SJCRH30 (cell line): ENCODE data around the gene SUMF2. TPM values are rescaled to one million over a fixed set of nuclear protein-coding genes. Genes with fewer than 3 reads are reported as not detected.
"Not testable (repeated sequence)": the region's sequence is repeated elsewhere in the genome, so short reads cannot be mapped to it uniquely, and the experiment has no call there.

ENCODE experiments used
- DNase-seq, 2 experiments: peaks; one replicate each; pipeline ENCODE4 v3.0.0-alpha.2; 2015 to 2020
- H3K27ac ChIP-seq: fragments of 250-450 bp; sonication (Bioruptor Pico); 2 replicates; pipeline ENCODE4 v1.5.1; 2020; ENCODE audit warnings: mild to moderate bottlenecking, moderate library complexity
- H3K27me3 ChIP-seq: fragments of 250-450 bp; sonication (Bioruptor Pico); 2 replicates; pipeline ENCODE4 v1.5.1; 2020; ENCODE audit warnings: mild to moderate bottlenecking, moderate library complexity
- H3K36me3 ChIP-seq: fragments of 250-450 bp; sonication (Bioruptor Pico); 2 replicates; pipeline ENCODE4 v1.5.1; 2020; ENCODE audit warnings: mild to moderate bottlenecking, moderate library complexity
- H3K4me1 ChIP-seq: fragments of 250-450 bp; sonication (Bioruptor Pico); 2 replicates; pipeline ENCODE4 v1.5.1; 2020; ENCODE audit warnings: mild to moderate bottlenecking, moderate library complexity
- H3K4me3 ChIP-seq: fragments of 250-450 bp; sonication (Bioruptor Pico); 2 replicates; pipeline ENCODE4 v1.5.1; 2020; ENCODE audit warnings: mild to moderate bottlenecking, moderate library complexity
- H3K9me3 ChIP-seq: fragments of 250-450 bp; sonication (Bioruptor Pico); replicated peaks from 2 replicates; pipeline ENCODE4 v1.5.1; 2020; ENCODE audit warnings: mild to moderate bottlenecking, moderate library complexity
- total RNA-seq: library from RNA; depleted of rRNA; stranded (reverse); fragments of >200 nt; shearing (Covaris generic); gene quantifications from 2 replicates; pipeline ENCODE4 v1.2.3, GENCODE V29; 2014

The SUMF2 gene
- total RNA-seq, 1 experiment from 2014 or later, result 78.9 TPM

- peaks cover 7% of the 10 kb centered on the region for H3K4me1 ChIP-seq
- H3K27me3 ChIP-seq, result no peaks in the 10 kb centered on the region
- no peak overlapping the region for H3K4me3 ChIP-seq
- H3K27ac ChIP-seq, result no peak overlapping the region
- H3K9me3 ChIP-seq, result no peaks in the 10 kb centered on the region
- peaks cover 15% of the 10 kb centered on the region for H3K36me3 ChIP-seq
- DNase-seq, result no peak
Observed at GRCh38 chr7:56048245-56048644, 15.8 kb upstream of the SUMF2 start.

- not testable (repeated sequence) for H3K9me3 ChIP-seq, H3K27ac ChIP-seq, H3K27me3 ChIP-seq, H3K4me3 ChIP-seq
- peak; percentile 42 to 53 for DNase-seq
- H3K36me3 ChIP-seq, result peaks cover 20% of the 10 kb centered on the region
- peaks cover 11% of the 10 kb centered on the region for H3K4me1 ChIP-seq
Observed at GRCh38 chr7:56048763-56049162, 15.3 kb upstream of the SUMF2 start.

DNA sequence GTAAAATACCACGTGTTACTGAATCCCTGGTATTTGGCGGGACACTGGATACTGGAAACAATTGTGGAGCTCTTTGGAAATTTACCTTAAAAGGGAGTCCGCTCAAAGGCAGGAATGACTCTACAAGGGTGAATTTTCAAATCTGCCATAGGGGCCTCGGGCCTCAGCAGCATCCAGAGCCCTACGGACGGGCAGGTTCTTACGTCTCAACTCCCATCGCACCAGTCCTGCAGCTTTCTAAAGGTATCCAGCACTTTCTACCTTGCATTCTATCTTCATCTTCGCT is 13.1 kb upstream of the SUMF2 start:
- Histone ChIP-seq H3K4me1 (peaks cover 13% of the 10 kb centered on the region), H3K9me3 (no peaks in the 10 kb centered on the region), H3K27ac (peak overlapping the region; percentile 77), H3K27me3 (no peaks in the 10 kb centered on the region), H3K4me3 (peak overlapping the region; percentile 86), H3K36me3 (peaks cover 37% of the 10 kb centered on the region)
- DNase-seq, result no peak

- Histone ChIP-seq H3K36me3 (peaks cover 43% of the 10 kb centered on the region), H3K4me1 (peaks cover 11% of the 10 kb centered on the region), H3K4me3 (peak within 1 kb of the TSS; percentile 86), H3K9me3 (no peaks in the 10 kb centered on the region), H3K27me3 (no peaks in the 10 kb centered on the region), H3K27ac (peak within 1 kb of the TSS; percentile 77)
- DNase-seq, result peak; percentile 99
Observed at GRCh38 chr7:56051339-56052191, 12.5 kb upstream of the SUMF2 start, which contains the start of the genes CCT6A and PSPH. CCT6A (plus strand) TSS chr7:56051765; CDS start chr7:56051849, 84 bp downstream. PSPH (minus strand) TSS chr7:56051444; CDS start chr7:56021212, 30,232 bp downstream.

GRCh38 chr7:56053379-56053778 is 10.7 kb upstream of the SUMF2 start:
- DNase-seq, result no peak
- H3K36me3 ChIP-seq, result peaks cover 61% of the 10 kb centered on the region
- H3K4me1 ChIP-seq, result peaks cover 9% of the 10 kb centered on the region; the same call in 1 of the 2 replicates
- H3K4me3 ChIP-seq, result no peak overlapping the region
- H3K9me3 ChIP-seq, result no peaks in the 10 kb centered on the region
- no peaks in the 10 kb centered on the region for H3K27me3 ChIP-seq
- H3K27ac ChIP-seq, result no peak overlapping the region

DNA sequence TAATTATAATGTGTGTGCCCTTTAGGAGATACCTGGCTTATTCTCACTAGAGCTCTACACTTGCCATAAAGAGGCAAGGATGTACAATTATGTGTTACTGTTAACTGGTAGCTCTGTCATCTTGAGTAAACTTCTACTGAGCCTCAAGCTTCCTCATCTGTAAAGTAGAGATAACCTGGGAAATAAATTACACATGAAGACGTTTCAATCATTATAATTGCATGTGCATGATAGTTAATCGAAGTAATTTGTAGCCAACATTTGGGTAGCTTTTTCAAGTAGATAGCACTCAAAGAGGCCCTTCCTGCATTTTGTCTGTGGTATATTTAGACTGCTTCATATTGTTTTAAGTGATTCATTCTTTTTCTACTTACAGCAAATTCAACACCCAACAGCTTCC is 10.1 kb upstream of the SUMF2 start:
- peaks cover 67% of the 10 kb centered on the region for H3K36me3 ChIP-seq
- peaks cover 9% of the 10 kb centered on the region; the same call in 1 of the 2 replicates for H3K4me1 ChIP-seq
- H3K27ac ChIP-seq, result no peak overlapping the region
- DNase-seq, result no peak
- H3K9me3 ChIP-seq, result no peaks in the 10 kb centered on the region
- no peaks in the 10 kb centered on the region for H3K27me3 ChIP-seq
- H3K4me3 ChIP-seq, result no peak overlapping the region

- Histone ChIP-seq H3K4me3 (no peak overlapping the region), H3K9me3 (no peaks in the 10 kb centered on the region), H3K36me3 (peaks cover 60% of the 10 kb centered on the region), H3K27me3 (no peaks in the 10 kb centered on the region), H3K4me1 (peaks cover 5% of the 10 kb centered on the region; the same call in 1 of the 2 replicates), H3K27ac (no peak overlapping the region)
- DNase-seq, result no peak
Observed at GRCh38 chr7:56062382-56062781, 1.7 kb upstream of the SUMF2 start.

GRCh38 chr7:56063500-56063881 is 595 bp upstream of the SUMF2 start:
- Histone ChIP-seq H3K36me3 (peaks cover 49% of the 10 kb centered on the region), H3K4me1 (peaks cover 5% of the 10 kb centered on the region; the same call in 1 of the 2 replicates), H3K9me3 (no peaks in the 10 kb centered on the region), H3K27me3 (no peaks in the 10 kb centered on the region), H3K27ac (no peak overlapping the region), H3K4me3 (peak overlapping the region; percentile 72)
- no peak for DNase-seq

DNA sequence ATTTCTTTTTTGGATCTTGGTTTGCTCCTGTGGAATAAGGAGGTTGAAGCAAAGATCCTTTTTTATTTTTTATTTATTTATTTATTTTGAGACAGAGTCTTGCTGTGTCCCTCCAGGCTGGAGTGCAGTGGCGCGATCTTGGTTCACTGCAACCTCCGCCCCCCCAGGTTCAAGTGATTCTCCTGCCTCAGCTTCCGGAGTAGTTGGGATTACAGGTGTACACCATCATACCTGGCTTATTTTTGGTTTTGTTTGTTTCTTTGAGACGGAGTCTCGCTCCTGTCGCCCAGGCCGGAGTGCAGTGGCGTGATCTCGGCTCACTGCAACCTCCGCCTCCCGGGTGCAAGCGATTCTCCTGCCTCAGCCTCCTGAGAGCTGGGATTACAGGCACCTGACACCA is 2.3 kb downstream of the SUMF2 start:
- H3K9me3 ChIP-seq, H3K27ac ChIP-seq, H3K4me3 ChIP-seq, DNase-seq, H3K4me1 ChIP-seq, H3K27me3 ChIP-seq: not testable (repeated sequence)
- peaks cover 45% of the 10 kb centered on the region for H3K36me3 ChIP-seq

DNA sequence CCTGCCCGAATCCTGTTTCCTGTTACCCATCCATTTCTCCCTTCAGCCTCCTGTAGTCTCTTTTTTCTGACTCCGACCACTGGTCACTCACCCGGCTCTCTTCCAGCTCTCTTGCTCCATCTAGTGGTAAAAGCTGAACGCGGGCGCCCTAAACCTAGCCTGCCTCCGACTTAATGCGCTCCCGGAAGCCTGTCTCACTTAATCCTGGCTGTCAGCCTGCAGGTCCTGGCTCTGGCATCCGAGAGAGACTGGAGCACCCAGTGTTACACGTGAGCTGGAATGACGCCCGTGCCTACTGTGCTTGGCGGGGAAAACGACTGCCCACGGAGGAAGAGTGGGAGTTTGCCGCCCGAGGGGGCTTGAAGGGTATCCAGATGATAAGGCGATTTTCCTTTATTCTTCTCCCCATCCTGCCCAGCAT is 10.3 kb downstream of the SUMF2 start:
- Histone ChIP-seq H3K27ac (no peak overlapping the region), H3K27me3 (no peaks in the 10 kb centered on the region), H3K9me3 (no peaks in the 10 kb centered on the region), H3K36me3 (peaks cover 23% of the 10 kb centered on the region), H3K4me3 (no peak overlapping the region), H3K4me1 (no peaks in the 10 kb centered on the region)
- DNase-seq, result peak; percentile 71 to 90

- Histone ChIP-seq H3K4me1 (no peaks in the 10 kb centered on the region), H3K27me3 (no peaks in the 10 kb centered on the region), H3K9me3 (no peaks in the 10 kb centered on the region), H3K4me3 (no peak overlapping the region), H3K36me3 (no peaks in the 10 kb centered on the region), H3K27ac (no peak overlapping the region)
- DNase-seq, result no peak
Observed at GRCh38 chr7:56077681-56078080, 13.6 kb downstream of the SUMF2 start.

DNA sequence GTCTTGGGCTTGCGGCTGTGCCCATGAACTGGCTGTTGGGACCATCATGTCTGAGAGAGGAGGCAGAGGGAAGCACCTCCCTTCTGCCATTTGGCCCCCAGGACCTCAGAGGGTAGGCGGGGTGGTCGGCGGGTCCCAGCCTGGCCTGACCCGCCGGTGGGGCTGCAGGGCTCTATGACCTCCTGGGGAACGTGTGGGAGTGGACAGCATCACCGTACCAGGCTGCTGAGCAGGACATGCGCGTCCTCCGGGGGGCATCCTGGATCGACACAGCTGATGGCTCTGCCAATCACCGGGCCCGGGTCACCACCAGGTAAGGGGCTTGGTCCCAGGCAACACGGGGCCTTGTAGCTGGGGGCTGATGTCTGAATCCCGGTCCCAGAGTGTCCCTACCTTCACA is 14.1 kb downstream of the SUMF2 start:
- Histone ChIP-seq H3K4me3 (no peak overlapping the region), H3K36me3 (no peaks in the 10 kb centered on the region), H3K27ac (no peak overlapping the region), H3K27me3 (no peaks in the 10 kb centered on the region), H3K4me1 (no peaks in the 10 kb centered on the region), H3K9me3 (no peaks in the 10 kb centered on the region)
- no peak for DNase-seq

DNA sequence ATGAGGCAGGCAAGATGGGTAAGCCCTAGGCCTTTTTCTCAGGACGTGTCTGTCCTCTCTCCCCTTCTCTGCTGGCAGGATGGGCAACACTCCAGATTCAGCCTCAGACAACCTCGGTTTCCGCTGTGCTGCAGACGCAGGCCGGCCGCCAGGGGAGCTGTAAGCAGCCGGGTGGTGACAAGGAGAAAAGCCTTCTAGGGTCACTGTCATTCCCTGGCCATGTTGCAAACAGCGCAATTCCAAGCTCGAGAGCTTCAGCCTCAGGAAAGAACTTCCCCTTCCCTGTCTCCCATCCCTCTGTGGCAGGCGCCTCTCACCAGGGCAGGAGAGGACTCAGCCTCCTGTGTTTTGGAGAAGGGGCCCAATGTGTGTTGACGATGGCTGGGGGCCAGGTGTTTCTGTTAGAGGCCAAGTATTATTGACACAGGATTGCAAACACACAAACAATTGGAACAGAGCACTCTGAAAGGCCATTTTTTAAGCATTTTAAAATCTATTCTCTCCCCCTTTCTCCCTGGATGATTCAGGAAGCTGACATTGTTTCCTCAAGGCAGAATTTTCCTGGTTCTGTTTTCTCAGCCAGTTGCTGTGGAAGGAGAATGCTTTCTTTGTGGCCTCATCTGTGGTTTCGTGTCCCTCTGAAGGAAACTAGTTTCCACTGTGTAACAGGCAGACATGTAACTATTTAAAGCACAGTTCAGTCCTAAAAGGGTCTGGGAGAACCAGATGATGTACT is 15.5 kb downstream of the SUMF2 start:
- no peak for DNase-seq
- Histone ChIP-seq H3K27ac (no peak overlapping the region), H3K4me3 (no peak overlapping the region), H3K36me3 (no peaks in the 10 kb centered on the region), H3K4me1 (no peaks in the 10 kb centered on the region), H3K9me3 (no peaks in the 10 kb centered on the region), H3K27me3 (no peaks in the 10 kb centered on the region)

- not testable (repeated sequence) for DNase-seq, H3K36me3 ChIP-seq, H3K4me1 ChIP-seq, H3K9me3 ChIP-seq, H3K27me3 ChIP-seq, H3K4me3 ChIP-seq, H3K27ac ChIP-seq
Observed at GRCh38 chr7:56080726-56081435, 16.8 kb downstream of the SUMF2 start.
